SK-N-SH treated with all-trans-retinoic acid at 6 μM for 48 hours (cell line): ENCODE measurements around the gene GSTA2.

Experiments
- ARNTL ChIP-seq: fragments of 450-650 bp; formaldehyde crosslinking; IDR thresholded peaks from 2 replicates; pipeline ENCODE4 v1.5.0; 2020; ENCODE audit warnings: low read depth, mild to moderate bottlenecking, moderate library complexity, borderline replicate concordance
- BACH2 ChIP-seq: fragments of 250-450 bp; sonication (Bioruptor Pico); IDR thresholded peaks from 2 replicates; pipeline ENCODE4 v1.9.0; 2021; ENCODE audit warnings: mild to moderate bottlenecking, borderline replicate concordance
- CREB5 ChIP-seq: fragments of 250-450 bp; sonication (Bioruptor Pico); IDR thresholded peaks from 2 replicates; pipeline ENCODE4 v1.5.1; 2020; ENCODE audit warnings: low read depth, mild to moderate bottlenecking, moderate library complexity
- GLIS3 ChIP-seq: fragments of 250-450 bp; sonication (Bioruptor Pico); IDR thresholded peaks from 2 replicates; pipeline ENCODE4 v1.5.0; 2020; ENCODE audit warnings: mild to moderate bottlenecking, moderate library complexity
- PATZ1 ChIP-seq: fragments of 250-450 bp; sonication (Bioruptor Pico); IDR thresholded peaks from 2 replicates; pipeline ENCODE4 v1.8.0; 2020; ENCODE audit warnings: mild to moderate bottlenecking, moderate library complexity, borderline replicate concordance
- PPARA ChIP-seq: fragments of 250-450 bp; sonication (Bioruptor Pico); IDR thresholded peaks from 2 replicates; pipeline ENCODE4 v1.5.0; 2020; ENCODE audit warnings: mild to moderate bottlenecking, borderline replicate concordance
- RARB ChIP-seq: fragments of 250-450 bp; sonication (Bioruptor Pico); IDR thresholded peaks from 2 replicates; pipeline ENCODE4 v1.8.0; 2021; ENCODE audit warnings: mild to moderate bottlenecking, moderate library complexity
- SNAI2 ChIP-seq: fragments of 250-450 bp; sonication (Bioruptor Pico); IDR thresholded peaks from 2 replicates; pipeline ENCODE4 v1.5.0; 2020; ENCODE audit warnings: mild to moderate bottlenecking, moderate library complexity
- ZC3H10 ChIP-seq: fragments of 250-450 bp; sonication (Bioruptor Pico); IDR thresholded peaks from 2 replicates; pipeline ENCODE4 v1.5.1; 2021; ENCODE audit warnings: mild to moderate bottlenecking, moderate library complexity
- ZFP3 ChIP-seq: fragments of 250-450 bp; sonication (Bioruptor Pico); IDR thresholded peaks from 2 replicates; pipeline ENCODE4 v1.5.0; 2020; ENCODE audit warnings: mild to moderate bottlenecking, moderate library complexity
- ZFP30 ChIP-seq: fragments of 450-650 bp; formaldehyde crosslinking; IDR thresholded peaks from 2 replicates; pipeline ENCODE4 v1.5.0; 2022; ENCODE audit warnings: mild to moderate bottlenecking, moderate library complexity
- ZNF565 ChIP-seq: fragments of 450-650 bp; formaldehyde crosslinking; conservative IDR thresholded peaks from 2 replicates; pipeline ENCODE4 v1.5.0; 2020; ENCODE audit warnings: low read depth, mild to moderate bottlenecking, moderate library complexity
- ZNF70 ChIP-seq: fragments of 450-650 bp; formaldehyde crosslinking; IDR thresholded peaks from 2 replicates; pipeline ENCODE4 v1.5.0; 2020; ENCODE audit warnings: mild to moderate bottlenecking, moderate library complexity

GRCh38 chr6:52779237-52779636 is 16.0 kb upstream of the GSTA2 start:
- no peak for TF ChIP-seq SNAI2 (CRISPR knock-in tag)
- TF ChIP-seq ZFP30 (CRISPR knock-in tag), result no peak
- TF ChIP-seq GLIS3 (CRISPR knock-in tag), result no peak
- TF ChIP-seq ZNF70 (CRISPR knock-in tag), result no peak
- no peak for TF ChIP-seq ZFP3 (CRISPR knock-in tag)
- TF ChIP-seq BACH2 (CRISPR knock-in tag), result no peak
- no peak for TF ChIP-seq ZC3H10 (CRISPR knock-in tag)
- TF ChIP-seq CREB5 (CRISPR knock-in tag), result no peak
- TF ChIP-seq ARNTL (CRISPR knock-in tag), result no peak
- no peak for TF ChIP-seq RARB (CRISPR knock-in tag)
- TF ChIP-seq PPARA (CRISPR knock-in tag), result no peak
- TF ChIP-seq PATZ1, result no peak
- TF ChIP-seq ZNF565 (CRISPR knock-in tag), result no peak
